Activated CD8-positive, alpha-beta T cell treated with anti-CD3 and anti-CD28 coated beads for 36 hours (primary cell): ENCODE measurements around the gene SAPCD1. TPM values are rescaled to one million over a fixed set of nuclear protein-coding genes. Genes with fewer than 3 reads are reported as not detected.

Source experiments
- ATAC-seq: fragments of 200-7000 bp; cut with Tn5 transposase; one replicate; pipeline ENCODE4 v1.10.0; 2021; ENCODE audit warnings: mild to moderate bottlenecking, moderate library complexity
- CTCF ChIA-PET: fragments of 350-600 bp; sonication (Branson Sonifier 250); formaldehyde crosslinking; loops from one replicate; lab custom pipeline; 2021; ENCODE audit warnings: antibody characterized with exemption; lab: Charles Lee
- POLR2A ChIA-PET: fragments of 350-600 bp; sonication (Branson Sonifier 250); formaldehyde crosslinking; loops from one replicate; lab custom pipeline; 2021; ENCODE audit warnings: antibody characterized with exemption; lab: Charles Lee
- DNase-seq: peaks from one replicate; pipeline ENCODE4 v3.0.0-alpha.2; 2020
- H3K27ac Mint-ChIP-seq: one replicate; pipeline ENCODE4 v1.8.0; 2021; ENCODE audit warnings: mild to moderate bottlenecking, mixed read lengths
- H3K27me3 Mint-ChIP-seq: one replicate; pipeline ENCODE4 v1.8.0; 2021; ENCODE audit warnings: mixed read lengths
- H3K36me3 Mint-ChIP-seq: one replicate; pipeline ENCODE4 v1.8.0; 2021; ENCODE audit warnings: low read depth, mixed read lengths
- H3K4me1 Mint-ChIP-seq: one replicate; pipeline ENCODE4 v1.8.0; 2021; ENCODE audit warnings: low read depth, mixed read lengths
- H3K4me3 Mint-ChIP-seq: one replicate; pipeline ENCODE4 v1.8.0; 2021; ENCODE audit warnings: mild to moderate bottlenecking, moderate library complexity, mixed read lengths
- H3K9me3 Mint-ChIP-seq: one replicate; pipeline ENCODE4 v1.8.0; 2021; ENCODE audit warnings: mixed read lengths
- CTCF ChIP-seq: fragments of 200-600 bp; IDR thresholded peaks from one replicate; pipeline ENCODE4 v1.8.0; 2022; ENCODE audit warnings: antibody characterized with exemption, mild to moderate bottlenecking
- intact Hi-C: fragments of 100-400 bp; cut with micrococcal nuclease; formaldehyde crosslinking; loops from one replicate; pipeline ENCODE4 v1.10.0; 2022
- total RNA-seq, 2 experiments: library from RNA; stranded (reverse); gene quantifications; one replicate each; pipeline ENCODE4 v1.2.3, GENCODE V29; 2021

The SAPCD1 gene
- total RNA-seq, 2 experiments from 2014 or later = 13.6 to 18.7 TPM

- H3K27ac Mint-ChIP-seq = no peak overlapping the region
Observed at GRCh38 chr6:31769684-31770371, 7.4 kb downstream of the SAPCD1 start.

GRCh38 chr6:31770860-31771259, 8.4 kb downstream of the SAPCD1 start:
- POLR2A ChIA-PET = interaction anchor here (0.6 to 1.8 kb wide), 5 partner anchors 25 to 1182 kb away, joined by 3 to 6 read pairs (median 3); partner anchors contain the start of genes DXO and VARS1
- DNase-seq (no peak), ATAC-seq (no peak)
- no peak for TF ChIP-seq CTCF
- H3K4me3 Mint-ChIP-seq = no peak overlapping the region
- no peaks in the 10 kb centered on the region for H3K36me3 Mint-ChIP-seq
- no peaks in the 10 kb centered on the region for H3K9me3 Mint-ChIP-seq
- H3K27ac Mint-ChIP-seq = no peak overlapping the region
- intact Hi-C loops = no loop called here
- CTCF ChIA-PET = interaction anchor here (1.2 to 4.5 kb wide), 12 partner anchors 8 to 173 kb away, joined by 3 to 59 read pairs (median 14); partner anchors contain the start of genes CLIC1, DDAH2, HSPA1A and HSPA1L
- peaks cover 32% of the 10 kb centered on the region for H3K4me1 Mint-ChIP-seq
- no peaks in the 10 kb centered on the region for H3K27me3 Mint-ChIP-seq

More at GRCh38 chr6:31769684-31770371, 7.4 kb downstream of the SAPCD1 start:
- CTCF ChIA-PET = interaction anchor here (0.6 to 4.5 kb wide), 33 partner anchors 8 to 196 kb away, joined by 3 to 59 read pairs (median 5); partner anchors contain the start of genes CLIC1, DDAH2, HSPA1A and HSPA1B
- no peaks in the 10 kb centered on the region for H3K9me3 Mint-ChIP-seq
- POLR2A ChIA-PET = interaction anchor here (0.7 to 1.9 kb wide), 6 partner anchors 11 to 202 kb away, joined by 3 to 7 read pairs (median 3); partner anchors contain the start of genes DXO and VARS1
- no peaks in the 10 kb centered on the region for H3K27me3 Mint-ChIP-seq
- peak; percentile 84 for TF ChIP-seq CTCF
- ATAC-seq (peak; percentile 87), DNase-seq (peak; percentile 90)
- no peak overlapping the region for H3K4me3 Mint-ChIP-seq
- H3K4me1 Mint-ChIP-seq = peaks cover 26% of the 10 kb centered on the region
- H3K36me3 Mint-ChIP-seq = no peaks in the 10 kb centered on the region
- intact Hi-C loops = no loop called here

- intact Hi-C loops = no loop called here
- no peaks in the 10 kb centered on the region for H3K27me3 Mint-ChIP-seq
- no peak for TF ChIP-seq CTCF
- peak; percentile 73 for DNase-seq
- H3K4me1 Mint-ChIP-seq = peaks cover 40% of the 10 kb centered on the region
- peak; percentile 15 for ATAC-seq
- H3K36me3 Mint-ChIP-seq = no peaks in the 10 kb centered on the region
- ChIA-PET CTCF (interaction anchor here (1.2 to 4.5 kb wide), 6 partner anchors 19 to 47 kb away, joined by 3 to 35 read pairs (median 4); partner anchors contain the start of genes DDAH2 and MSH5), POLR2A (interaction anchor here (0.9 kb wide), 1 partner anchor 64 kb away, joined by 6 read pairs; no protein-coding TSS in a partner anchor)
- no peak overlapping the region for H3K4me3 Mint-ChIP-seq
- H3K9me3 Mint-ChIP-seq = no peaks in the 10 kb centered on the region
- H3K27ac Mint-ChIP-seq = peak overlapping the region; percentile 78
Observed at GRCh38 chr6:31771992-31772358, 9.5 kb downstream of the SAPCD1 start.

GRCh38 chr6:31775184-31775583, 12.7 kb downstream of the SAPCD1 start:
- ChIA-PET CTCF (interaction anchor here (0.7 to 1.6 kb wide), 3 partner anchors 16 to 45 kb away, joined by 3 to 5 read pairs (median 4); partner anchors contain the start of gene DDAH2), POLR2A (interaction anchor here (0.6 to 2.0 kb wide), 6 partner anchors 9 to 137 kb away, joined by 3 to 7 read pairs (median 3); partner anchors contain the start of gene CLIC1)
- peaks cover 43% of the 10 kb centered on the region for H3K4me1 Mint-ChIP-seq
- no peak overlapping the region for H3K27ac Mint-ChIP-seq
- TF ChIP-seq CTCF = no peak
- H3K4me3 Mint-ChIP-seq = no peak overlapping the region
- ATAC-seq = no peak
- DNase-seq = no peak
- no peaks in the 10 kb centered on the region for H3K9me3 Mint-ChIP-seq
- no peaks in the 10 kb centered on the region for H3K27me3 Mint-ChIP-seq
- intact Hi-C loops = no loop called here
- peaks cover 11% of the 10 kb centered on the region for H3K36me3 Mint-ChIP-seq
